Inferior parietal cortex (tissue), 1 donor: ENCODE measurements around the gene OXCT1.
"Not testable (repeated sequence)": the region's sequence is repeated elsewhere in the genome, so short reads cannot be mapped to it uniquely, and the experiment has no call there.

Experiments
- DNase-seq: peaks from one replicate; pipeline ENCODE4 v3.0.0-alpha.2; 2016; ENCODE audit errors: extremely low spot score

OXCT1 gene

DNA sequence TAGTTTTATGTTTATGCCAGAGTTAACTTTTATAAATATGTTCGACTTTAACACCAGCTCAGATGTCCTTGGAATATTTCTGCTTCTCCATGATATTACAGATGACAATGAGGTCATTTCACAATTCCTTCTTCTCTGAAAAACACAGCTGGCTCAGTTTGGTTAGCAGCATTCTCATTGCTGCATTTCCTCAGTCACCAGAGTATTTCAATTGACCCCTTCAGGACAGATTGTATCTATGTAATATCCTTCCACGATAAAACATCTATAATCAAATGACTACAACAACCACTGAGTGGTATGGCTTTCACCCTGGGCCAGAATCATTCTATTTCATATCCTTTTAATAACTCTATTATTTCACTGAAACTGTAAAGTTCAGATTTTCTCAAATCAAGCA, 148.7 kb downstream of the OXCT1 start:
- no peak for DNase-seq

DNA sequence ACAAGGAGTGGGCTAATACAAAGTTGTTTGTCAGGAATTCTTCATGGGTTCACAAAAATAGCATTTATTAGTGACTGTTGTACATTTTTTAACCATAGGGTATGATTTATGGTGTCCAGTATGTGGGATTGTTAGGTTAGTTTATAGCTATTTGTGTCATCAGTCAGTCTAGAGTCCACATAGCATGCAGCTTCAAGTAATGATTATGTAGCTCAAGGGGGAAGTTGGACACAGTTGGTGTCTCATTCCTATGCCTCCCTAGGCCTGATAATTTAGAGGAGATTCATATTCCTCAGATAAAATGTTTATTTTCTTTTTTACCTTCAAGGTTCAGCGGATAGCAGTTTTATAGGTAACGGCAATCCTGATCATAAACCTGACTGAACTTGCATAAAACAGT, 153.8 kb downstream of the OXCT1 start:
- no peak for DNase-seq

DNA sequence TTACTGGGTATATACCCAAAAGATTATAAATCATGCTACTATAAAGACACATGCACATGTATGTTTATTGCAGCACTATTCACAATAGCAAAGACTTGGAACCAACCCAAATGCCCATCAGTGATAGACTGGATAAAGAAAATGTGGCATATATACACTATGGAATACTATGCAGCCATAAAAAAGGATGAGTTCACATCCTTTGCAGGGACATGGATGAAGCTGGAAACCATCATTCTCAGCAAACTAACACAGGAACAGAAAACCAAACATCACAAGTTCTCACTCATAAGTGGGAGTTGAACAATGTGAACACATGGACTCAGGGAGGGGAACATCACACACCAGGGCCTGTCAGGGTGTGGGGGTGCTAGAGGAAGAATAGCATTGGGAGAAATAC, 155.8 kb downstream of the OXCT1 start:
- DNase-seq: not testable (repeated sequence)

DNA sequence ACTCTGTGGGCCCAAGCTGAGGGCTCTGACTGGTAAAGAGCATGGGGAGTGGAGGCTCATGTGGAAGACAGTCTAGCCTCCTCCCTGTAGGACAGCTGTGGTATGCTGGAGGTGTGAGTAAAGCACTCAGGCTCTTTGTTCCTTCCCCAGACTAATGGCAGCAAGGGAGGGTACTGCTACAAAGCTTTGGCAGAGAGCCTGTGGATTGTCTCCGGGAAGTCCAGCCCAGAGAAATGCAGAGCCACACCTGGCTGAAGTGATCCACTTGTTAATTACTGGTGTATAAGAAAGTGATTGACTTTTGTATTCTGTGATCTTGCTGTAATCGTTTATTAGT, 161.7 kb downstream of the OXCT1 start:
- DNase-seq: no peak

DNA sequence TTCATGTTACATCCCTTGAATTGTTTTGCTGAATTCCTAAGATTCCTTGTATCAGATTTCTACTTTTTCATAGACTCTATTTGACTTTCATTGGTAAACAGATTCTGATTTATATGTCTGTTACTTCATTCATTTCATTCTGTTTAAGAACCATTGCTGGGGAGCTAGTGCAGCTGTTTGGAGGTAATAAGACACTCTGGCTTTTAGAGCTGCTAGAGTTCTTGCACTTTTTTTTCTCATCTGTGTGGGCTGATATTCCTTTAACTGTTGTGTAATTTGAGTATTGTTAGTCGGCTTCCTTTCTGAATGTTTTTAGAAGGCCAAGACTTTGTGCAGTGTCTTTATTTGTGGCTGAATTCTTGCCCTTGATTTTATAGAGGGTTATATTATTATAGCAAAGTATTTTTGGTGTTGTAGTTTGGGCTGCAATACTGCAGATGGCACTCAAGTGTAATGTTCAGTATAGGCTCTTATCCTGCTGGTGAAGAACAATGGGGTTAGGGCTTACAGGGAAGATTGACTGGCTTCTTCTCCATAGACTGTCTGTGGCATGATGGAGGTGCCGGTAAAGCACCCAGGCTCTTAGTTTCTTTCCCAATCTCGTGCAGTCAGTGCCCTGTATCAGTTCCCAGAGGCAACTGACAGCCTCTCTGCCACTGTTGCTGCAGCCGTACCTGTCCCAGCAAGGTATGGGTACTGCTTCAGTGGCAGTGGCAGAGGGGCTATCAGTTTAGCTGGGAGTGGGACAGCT, 162.2 kb downstream of the OXCT1 start:
- no peak for DNase-seq

DNA sequence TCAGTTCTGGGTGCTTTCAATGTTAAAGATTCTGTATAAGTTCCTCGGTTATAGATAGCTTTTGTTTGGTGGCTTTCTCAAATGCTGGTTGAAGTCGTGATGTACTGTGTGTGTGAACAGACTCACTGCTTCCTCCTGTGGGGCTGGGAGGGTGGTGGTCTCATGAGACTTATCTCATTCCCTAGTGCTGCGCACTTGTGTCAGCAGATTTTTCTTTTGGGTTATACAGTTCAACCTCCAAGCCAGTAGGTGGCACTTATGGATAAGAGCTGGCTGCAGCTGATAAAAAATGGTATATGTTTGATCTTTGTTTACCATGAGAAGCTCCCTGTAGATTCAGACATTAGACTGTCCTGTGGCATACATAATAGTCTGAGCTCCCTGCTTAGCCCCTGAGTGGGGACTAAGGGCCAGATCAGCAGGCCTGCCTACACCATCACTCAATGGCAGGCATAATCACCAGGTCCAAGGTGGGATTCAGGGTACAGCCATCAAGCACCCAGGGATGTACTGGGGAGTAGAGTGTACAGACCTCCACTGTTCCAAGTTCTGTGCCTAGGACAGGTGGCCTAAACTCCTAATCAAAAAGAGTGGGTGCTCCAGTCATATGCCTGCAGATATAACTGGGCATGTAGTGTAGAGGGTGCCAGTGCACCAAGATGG, 174.2 kb downstream of the OXCT1 start:
- DNase-seq: no peak

DNA sequence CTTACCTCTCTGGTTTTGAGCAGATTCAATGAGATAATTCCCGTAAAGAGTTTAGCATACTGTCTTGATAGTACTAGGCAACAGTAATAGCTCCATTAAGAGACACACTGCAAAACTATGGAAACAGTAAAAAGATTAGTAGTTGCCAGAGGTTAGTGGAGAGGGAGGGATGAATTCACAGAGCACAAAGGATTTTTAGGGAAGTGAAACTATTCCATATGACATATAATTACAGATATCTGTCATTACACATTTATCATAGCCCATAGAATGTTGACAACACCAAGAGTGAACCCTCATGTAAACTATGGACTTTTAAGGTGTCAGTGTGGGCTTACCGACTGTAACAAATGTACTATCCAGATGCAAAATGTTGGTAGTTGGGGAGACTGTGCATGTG, 183.5 kb downstream of the OXCT1 start:
- DNase-seq: no peak

DNA sequence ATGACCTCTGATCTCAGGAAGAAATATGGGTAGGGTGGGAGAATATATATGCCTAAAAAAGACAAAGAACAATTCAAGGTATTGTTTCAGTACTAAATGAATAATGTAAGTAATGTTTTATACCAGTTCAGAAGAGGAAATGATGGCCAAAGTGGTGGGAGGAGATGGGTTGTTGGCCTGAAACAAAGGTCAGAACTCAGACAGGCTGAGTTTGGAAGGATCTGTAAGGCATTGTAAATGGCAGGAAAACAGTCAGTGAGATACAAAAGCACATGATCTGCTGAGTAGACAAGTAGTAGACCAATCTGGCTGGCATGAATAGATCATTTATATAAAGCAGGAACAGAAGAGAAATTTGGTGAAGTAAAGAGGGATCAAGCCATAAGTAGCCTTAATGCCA, 184.0 kb downstream of the OXCT1 start:
- no peak for DNase-seq

DNA sequence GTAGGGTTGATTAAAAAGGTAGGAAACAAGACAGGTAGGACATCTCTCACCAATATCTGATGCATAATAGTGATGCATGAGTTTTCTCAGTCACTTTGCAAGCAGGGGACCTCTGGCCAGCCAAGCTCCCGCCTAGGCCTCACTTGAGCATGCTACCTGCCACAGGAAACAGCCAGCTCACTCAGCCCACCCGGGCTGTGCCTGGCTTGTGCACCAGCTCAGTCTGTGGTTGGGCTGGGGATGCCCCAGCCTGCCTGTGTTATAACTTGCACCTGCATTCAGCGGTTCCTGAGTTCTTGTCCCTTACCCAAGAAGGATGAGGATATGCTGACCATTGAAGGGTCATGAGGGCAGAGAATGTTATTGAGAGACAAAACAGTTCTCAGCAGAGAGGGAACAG, 187.0 kb downstream of the OXCT1 start:
- DNase-seq: no peak

DNA sequence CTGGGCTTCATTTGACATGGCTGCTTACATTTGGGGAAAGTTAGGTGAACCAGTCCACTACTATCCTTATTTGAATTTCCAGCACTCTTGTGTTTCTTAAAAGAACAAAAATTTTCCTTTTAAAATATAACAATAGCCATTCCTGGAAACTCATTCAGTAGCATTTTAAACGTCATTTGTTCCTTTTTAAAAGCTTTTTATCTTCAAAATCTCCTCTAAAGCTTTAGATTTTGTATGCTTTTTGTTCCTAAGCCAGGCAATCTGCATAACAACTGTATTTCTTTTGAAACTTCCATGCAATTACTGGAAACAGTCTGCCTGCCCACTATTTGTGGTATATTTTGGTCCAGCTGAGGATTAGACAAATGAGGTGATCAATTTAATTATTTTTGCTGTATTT, 187.6 kb downstream of the OXCT1 start:
- DNase-seq: no peak

DNA sequence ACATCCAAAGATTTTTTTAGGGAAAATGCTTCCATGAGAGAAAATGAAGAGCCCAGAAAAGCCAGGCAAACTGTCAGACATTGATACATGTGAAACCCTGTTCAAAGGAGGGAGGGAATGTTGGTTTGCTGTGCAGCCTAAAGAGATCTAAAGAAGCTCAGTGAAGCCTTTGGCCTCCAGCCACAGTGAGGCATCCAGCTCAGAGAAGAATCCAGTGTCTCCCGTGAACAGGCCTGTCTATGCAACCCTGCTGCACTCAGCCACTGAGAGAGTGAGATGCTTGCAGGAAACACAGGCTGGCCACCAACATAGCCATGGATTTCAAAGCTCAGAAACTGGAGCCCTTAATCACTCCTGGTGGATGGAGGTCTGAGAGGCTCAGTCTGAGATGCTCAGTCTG, 188.4 kb downstream of the OXCT1 start:
- DNase-seq: no peak
